Cardiac fibroblast (primary cell): ENCODE data around the gene XIRP2.
A peak's percentile ranks its signal among the peaks of the same experiment; 100 is the strongest.
"Not testable (repeated sequence)": the region's sequence is repeated elsewhere in the genome, so short reads cannot be mapped to it uniquely, and the experiment has no call there.

Source experiments
- DNase-seq, 2 donors: peaks; one replicate each; pipeline versions ENCODE4 v3.0.0 to v3.0.0-alpha.2; 2010; ENCODE audit warnings: low read depth in 2 of 2
- H3K4me3 ChIP-seq, 2 donors: replicated peaks in 1 of 2; 1 replicate in 1 of 2; 2 replicates in 1 of 2; pipeline ENCODE4 v1.5.1; 2011; ENCODE audit warnings: low read depth in 2 of 2, low read length in 2 of 2, mild to moderate bottlenecking in 2 of 2, moderate library complexity in 1 of 2
- CTCF ChIP-seq: IDR thresholded peaks from one replicate; pipeline ENCODE4 v1.5.1; 2011; ENCODE audit warnings: low read depth, mild to moderate bottlenecking, low read length, inconsistent platforms

The XIRP2 gene

DNA sequence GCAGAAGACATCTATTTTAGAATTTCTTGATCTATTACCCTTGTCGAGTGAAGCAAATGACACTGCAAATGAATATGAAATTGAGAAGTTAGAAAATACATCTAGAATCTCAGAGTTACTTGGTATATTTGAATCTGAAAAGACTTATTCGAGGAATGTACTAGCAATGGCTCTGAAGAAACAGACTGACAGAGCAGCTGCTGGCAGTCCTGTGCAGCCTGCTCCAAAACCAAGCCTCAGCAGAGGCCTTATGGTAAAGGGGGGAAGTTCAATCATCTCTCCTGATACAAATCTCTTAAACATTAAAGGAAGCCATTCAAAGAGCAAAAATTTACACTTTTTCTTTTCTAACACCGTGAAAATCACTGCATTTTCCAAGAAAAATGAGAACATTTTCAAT lies 370.4 kb downstream of the XIRP2 start:
- no peak for TF ChIP-seq CTCF
- DNase-seq = no peak
- H3K4me3 ChIP-seq = no peak overlapping the region

- DNase-seq = peak; percentile 11 to 34
- H3K4me3 ChIP-seq = no peak overlapping the region
- TF ChIP-seq CTCF = peak; percentile 20
Measured at GRCh38 chr2:167264380-167264779, 376.1 kb downstream of the XIRP2 start.

GRCh38 chr2:167265004-167265403 lies 376.7 kb downstream of the XIRP2 start:
- DNase-seq = no peak
- no peak overlapping the region for H3K4me3 ChIP-seq
- no peak for TF ChIP-seq CTCF

- no peak overlapping the region for H3K4me3 ChIP-seq
- no peak for DNase-seq
- TF ChIP-seq CTCF = no peak
Measured at GRCh38 chr2:167265722-167266121, 377.4 kb downstream of the XIRP2 start.

DNA sequence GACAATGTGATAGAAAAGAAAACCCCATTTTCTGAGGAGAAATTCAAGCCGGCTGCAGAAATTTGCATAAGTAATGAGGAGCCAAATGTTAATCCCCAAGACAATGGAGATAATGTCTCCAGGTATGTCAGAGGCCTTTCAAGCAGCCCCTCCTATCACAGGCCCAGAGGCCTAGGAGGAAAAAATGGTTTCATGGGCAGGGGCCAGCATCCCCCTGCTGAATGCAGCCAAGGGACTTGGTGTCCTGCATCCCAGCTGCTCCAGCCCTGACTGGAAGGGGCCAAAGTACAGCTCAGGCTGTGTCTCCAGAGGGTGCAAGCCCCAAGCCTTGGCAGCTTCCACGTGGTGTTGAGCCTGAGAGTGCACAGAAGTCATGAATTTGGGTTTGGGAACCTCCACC lies 380.0 kb downstream of the XIRP2 start:
- not testable (repeated sequence) for DNase-seq, H3K4me3 ChIP-seq

DNA sequence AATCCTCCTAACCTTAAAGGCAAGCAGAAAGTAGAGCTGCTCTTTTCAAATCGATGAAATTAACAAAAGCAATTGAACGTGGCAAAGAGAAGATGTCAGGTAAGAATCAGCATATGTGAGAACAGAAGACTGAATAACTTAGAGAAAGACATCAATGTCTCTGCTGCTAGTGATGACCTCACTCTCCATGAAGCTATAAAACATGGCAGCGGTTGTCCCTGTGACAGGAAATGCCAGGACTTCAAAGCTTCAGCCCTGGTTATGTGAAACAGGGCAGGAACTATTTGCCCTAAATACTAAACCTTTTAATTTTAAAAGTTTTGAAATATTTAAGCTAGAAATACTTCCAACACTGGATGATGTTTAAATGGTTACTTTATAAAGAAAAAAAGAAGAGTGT lies 383.7 kb downstream of the XIRP2 start:
- no peak for TF ChIP-seq CTCF
- H3K4me3 ChIP-seq = no peak overlapping the region
- DNase-seq = peak in 1 of 2 donors; percentile 33

- H3K4me3 ChIP-seq = no peak overlapping the region
- TF ChIP-seq CTCF = no peak
- DNase-seq = no peak
Measured at GRCh38 chr2:167275046-167275445, 386.8 kb downstream of the XIRP2 start.
